ENCODE data around the gene SVIL. TPM values are rescaled to one million over a fixed set of nuclear protein-coding genes. Genes with fewer than 3 reads are reported as not detected.

Gene SVIL
- total RNA-seq, 2 experiments from 2014 or later, result 0.47 to 1.5 TPM

GRCh38 chr10:29613791-29614190 lies 21.0 kb downstream of the SVIL start:
- ChIA-PET CTCF (ENCODE audit: unreplicated experiment) (no interaction called here), POLR2A (no interaction called here)
- Histone ChIP-seq H3K27ac (ENCODE audit: low read depth, low read length, poor library complexity, severe bottlenecking) (no peak overlapping the region), H3K4me1 (ENCODE audit: insufficient read depth, low read length, poor library complexity, severe bottlenecking) (no peaks in the 10 kb centered on the region), H3K4me3 (ENCODE audit: low read depth, low read length, poor library complexity, severe bottlenecking) (no peak overlapping the region), H2AFZ (ENCODE audit: low read length) (no peak overlapping the region), H4K20me1 (ENCODE audit: insufficient read depth, low read length) (no peaks in the 10 kb centered on the region), H3K9me3 (ENCODE audit: low read length) (no peaks in the 10 kb centered on the region), H3K36me3 (ENCODE audit: insufficient read depth, low read length) (no peaks in the 10 kb centered on the region), H3K4me2 (ENCODE audit: low read length) (no peak overlapping the region), H3K9me2 (ENCODE audit: insufficient read depth, low read length) (no peaks in the 10 kb centered on the region), H3K79me2 (ENCODE audit: insufficient read depth, low read depth, low read length) (no peaks in the 10 kb centered on the region)
- intact Hi-C loops (cut with micrococcal nuclease; ENCODE audit: unreplicated experiment), result no loop called here
- no peak for DNase-seq (ENCODE audit: low spot score)
- TF ChIP-seq EZH2phosphoT487 (IDR thresholded peaks at IDR 0.05; ENCODE audit: borderline replicate concordance, low read depth, low read length), result no peak
- TF ChIP-seq CTCF (conservative IDR thresholded peaks at IDR 0.05; ENCODE audit: low read length), result no peak
- BruUV-seq (replicated peaks), result no TSS peak

GRCh38 chr10:29613196-29613595 lies 21.6 kb downstream of the SVIL start:
- Histone ChIP-seq H3K27ac (ENCODE audit: low read depth, low read length, poor library complexity, severe bottlenecking) (no peak overlapping the region), H3K4me1 (ENCODE audit: insufficient read depth, low read length, poor library complexity, severe bottlenecking) (no peaks in the 10 kb centered on the region), H3K9me3 (ENCODE audit: low read length) (no peaks in the 10 kb centered on the region), H3K4me3 (ENCODE audit: low read depth, low read length, poor library complexity, severe bottlenecking) (no peak overlapping the region), H3K9me2 (ENCODE audit: insufficient read depth, low read length) (no peaks in the 10 kb centered on the region), H3K4me2 (ENCODE audit: low read length) (no peak overlapping the region), H3K36me3 (ENCODE audit: insufficient read depth, low read length) (no peaks in the 10 kb centered on the region), H3K79me2 (ENCODE audit: insufficient read depth, low read depth, low read length) (no peaks in the 10 kb centered on the region), H2AFZ (ENCODE audit: low read length) (no peak overlapping the region), H4K20me1 (ENCODE audit: insufficient read depth, low read length) (no peaks in the 10 kb centered on the region)
- no TSS peak for BruUV-seq (replicated peaks)
- ChIA-PET CTCF (ENCODE audit: unreplicated experiment) (no interaction called here), POLR2A (no interaction called here)
- no peak for DNase-seq (ENCODE audit: low spot score)
- TF ChIP-seq CTCF (conservative IDR thresholded peaks at IDR 0.05; ENCODE audit: low read length) (no peak), EZH2phosphoT487 (IDR thresholded peaks at IDR 0.05; ENCODE audit: borderline replicate concordance, low read depth, low read length) (no peak)
- intact Hi-C loops (cut with micrococcal nuclease; ENCODE audit: unreplicated experiment), result no loop called here

GRCh38 chr10:29612657-29613056 lies 22.1 kb downstream of the SVIL start:
- BruUV-seq (replicated peaks), result no TSS peak
- Histone ChIP-seq H3K9me3 (ENCODE audit: low read length) (no peaks in the 10 kb centered on the region), H3K4me1 (ENCODE audit: insufficient read depth, low read length, poor library complexity, severe bottlenecking) (no peaks in the 10 kb centered on the region), H2AFZ (ENCODE audit: low read length) (no peak overlapping the region), H4K20me1 (ENCODE audit: insufficient read depth, low read length) (no peaks in the 10 kb centered on the region), H3K27ac (ENCODE audit: low read depth, low read length, poor library complexity, severe bottlenecking) (no peak overlapping the region), H3K36me3 (ENCODE audit: insufficient read depth, low read length) (no peaks in the 10 kb centered on the region), H3K4me2 (ENCODE audit: low read length) (no peak overlapping the region), H3K79me2 (ENCODE audit: insufficient read depth, low read depth, low read length) (no peaks in the 10 kb centered on the region), H3K4me3 (ENCODE audit: low read depth, low read length, poor library complexity, severe bottlenecking) (no peak overlapping the region), H3K9me2 (ENCODE audit: insufficient read depth, low read length) (no peaks in the 10 kb centered on the region)
- TF ChIP-seq CTCF (conservative IDR thresholded peaks at IDR 0.05; ENCODE audit: low read length) (no peak), EZH2phosphoT487 (IDR thresholded peaks at IDR 0.05; ENCODE audit: borderline replicate concordance, low read depth, low read length) (no peak)
- DNase-seq (ENCODE audit: low spot score), result no peak
- intact Hi-C loops (cut with micrococcal nuclease; ENCODE audit: unreplicated experiment), result no loop called here
- CTCF ChIA-PET (ENCODE audit: unreplicated experiment), result no interaction called here
- POLR2A ChIA-PET, result no interaction called here
